Calu3 (cell line): ENCODE data around the gene PNRC1. TPM values are rescaled to one million over a fixed set of nuclear protein-coding genes. Genes with fewer than 3 reads are reported as not detected.
A peak's percentile ranks its signal among the peaks of the same experiment; 100 is the strongest.

Source experiments
- BruUV-seq: library from RNA; stranded (reverse); fragments of 400-500 nt; replicated peaks from 2 replicates; lab custom pipeline; 2021; lab: Mats Ljungman, UMichigan
- CTCF ChIA-PET: fragments of 300-600 bp; sonication (Branson Sonifier 250); formaldehyde crosslinking; loops from one replicate; lab custom pipeline; 2022; ENCODE audit warnings: antibody characterized with exemption; lab: Charles Lee
- DNase-seq: peaks from one replicate; pipeline ENCODE4 v3.0.0; 2022
- H3K27ac Mint-ChIP-seq: one replicate; pipeline ENCODE4 v1.8.0; 2022; ENCODE audit warnings: mixed read lengths; ENCODE audit not compliant: unreplicated experiment
- H3K27me3 Mint-ChIP-seq: one replicate; pipeline ENCODE4 v1.8.0; 2022; ENCODE audit warnings: mixed read lengths; ENCODE audit not compliant: unreplicated experiment
- H3K36me3 Mint-ChIP-seq: one replicate; pipeline ENCODE4 v1.8.0; 2022; ENCODE audit warnings: mild to moderate bottlenecking, moderate library complexity, mixed read lengths; ENCODE audit not compliant: insufficient read depth, unreplicated experiment
- H3K4me1 Mint-ChIP-seq: one replicate; pipeline ENCODE4 v1.8.0; 2022; ENCODE audit warnings: mild to moderate bottlenecking, low read depth, mixed read lengths; ENCODE audit not compliant: unreplicated experiment
- H3K4me3 Mint-ChIP-seq: one replicate; pipeline ENCODE4 v1.8.0; 2022; ENCODE audit warnings: mild to moderate bottlenecking, low read depth, moderate library complexity, mixed read lengths; ENCODE audit not compliant: unreplicated experiment
- H3K9me3 Mint-ChIP-seq: one replicate; pipeline ENCODE4 v1.8.0; 2022; ENCODE audit warnings: low read depth, mixed read lengths; ENCODE audit not compliant: unreplicated experiment
- intact Hi-C: fragments of 100-400 bp; cut with micrococcal nuclease; formaldehyde crosslinking; loops from one replicate; pipeline ENCODE4 v1.10.0; 2022; ENCODE audit not compliant: unreplicated experiment
- total RNA-seq: library from RNA; stranded (reverse); gene quantifications from 2 replicates; pipeline ENCODE4 v1.2.3, GENCODE V29; 2022
- TF ChIP-seq, protein P1 (sequence below): fragments of 200-600 bp; IDR thresholded peaks from one replicate; pipeline ENCODE4 v1.8.0; 2022; ENCODE audit warnings: antibody characterized with exemption; ENCODE audit not compliant: unreplicated experiment

Gene PNRC1
- total RNA-seq, 1 experiment from 2014 or later, result 45.4 TPM

DNA sequence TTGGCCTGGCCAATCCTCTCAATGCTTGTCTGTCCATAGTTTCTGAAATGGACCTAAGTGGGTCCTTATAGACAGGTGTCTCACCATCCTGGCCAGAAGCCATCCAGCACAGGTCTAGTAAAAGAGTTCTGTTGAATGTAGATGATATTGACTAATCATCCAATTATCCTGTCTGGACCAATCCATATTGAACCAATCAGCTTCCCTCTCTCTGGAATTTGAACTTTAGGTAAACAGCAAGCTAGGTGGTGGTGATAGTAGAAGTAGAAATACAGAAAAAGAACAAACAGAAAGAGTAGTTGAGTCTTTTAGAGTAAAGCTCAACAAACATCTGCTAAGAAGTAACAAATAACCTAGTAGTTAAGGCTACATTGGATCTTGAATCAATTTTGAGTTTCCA is 9.5 kb upstream of the PNRC1 start:
- Mint-ChIP-seq H3K36me3 (no peaks in the 10 kb centered on the region), H3K4me3 (no peak overlapping the region), H3K27ac (no peak overlapping the region), H3K27me3 (no peaks in the 10 kb centered on the region), H3K4me1 (peaks cover 15% of the 10 kb centered on the region), H3K9me3 (no peaks in the 10 kb centered on the region)
- CTCF ChIA-PET, result no interaction called here
- no peak for DNase-seq
- intact Hi-C loops, result no loop called here
- TF ChIP-seq, protein P1, sequence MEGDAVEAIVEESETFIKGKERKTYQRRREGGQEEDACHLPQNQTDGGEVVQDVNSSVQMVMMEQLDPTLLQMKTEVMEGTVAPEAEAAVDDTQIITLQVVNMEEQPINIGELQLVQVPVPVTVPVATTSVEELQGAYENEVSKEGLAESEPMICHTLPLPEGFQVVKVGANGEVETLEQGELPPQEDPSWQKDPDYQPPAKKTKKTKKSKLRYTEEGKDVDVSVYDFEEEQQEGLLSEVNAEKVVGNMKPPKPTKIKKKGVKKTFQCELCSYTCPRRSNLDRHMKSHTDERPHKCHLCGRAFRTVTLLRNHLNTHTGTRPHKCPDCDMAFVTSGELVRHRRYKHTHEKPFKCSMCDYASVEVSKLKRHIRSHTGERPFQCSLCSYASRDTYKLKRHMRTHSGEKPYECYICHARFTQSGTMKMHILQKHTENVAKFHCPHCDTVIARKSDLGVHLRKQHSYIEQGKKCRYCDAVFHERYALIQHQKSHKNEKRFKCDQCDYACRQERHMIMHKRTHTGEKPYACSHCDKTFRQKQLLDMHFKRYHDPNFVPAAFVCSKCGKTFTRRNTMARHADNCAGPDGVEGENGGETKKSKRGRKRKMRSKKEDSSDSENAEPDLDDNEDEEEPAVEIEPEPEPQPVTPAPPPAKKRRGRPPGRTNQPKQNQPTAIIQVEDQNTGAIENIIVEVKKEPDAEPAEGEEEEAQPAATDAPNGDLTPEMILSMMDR, result no peak
- no TSS peak for BruUV-seq

DNA sequence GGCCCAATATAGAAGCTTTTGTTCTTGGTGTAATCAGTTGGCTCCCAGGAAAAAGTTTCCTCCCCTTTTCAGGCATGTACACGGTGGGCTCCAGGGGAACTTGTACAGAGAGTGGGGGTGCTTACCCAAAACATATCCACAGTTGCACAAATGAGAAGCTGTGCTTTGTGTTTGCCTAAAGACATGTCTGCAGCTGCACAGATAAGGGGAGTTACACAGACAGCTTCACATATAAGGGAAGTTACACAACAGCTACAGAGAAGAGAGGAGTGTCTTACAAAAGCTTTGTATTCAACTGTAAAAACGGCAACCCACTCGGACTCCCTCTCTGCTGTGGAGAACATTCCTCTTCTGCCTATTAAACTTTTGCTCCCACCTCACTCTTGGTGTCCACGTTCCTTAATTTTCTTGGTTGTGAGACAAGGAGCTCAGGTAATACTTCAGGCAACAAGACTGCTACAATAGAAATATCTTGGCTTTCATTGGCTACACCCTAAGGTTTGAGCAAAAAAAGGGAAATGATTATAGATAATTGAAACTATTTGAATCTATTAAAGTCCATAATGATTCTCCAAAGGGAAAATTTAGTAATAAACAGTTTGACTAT is 7.4 kb upstream of the PNRC1 start:
- intact Hi-C loops, result no loop called here
- Mint-ChIP-seq H3K27ac (no peak overlapping the region), H3K4me1 (peaks cover under 1% of the 10 kb centered on the region)

DNA sequence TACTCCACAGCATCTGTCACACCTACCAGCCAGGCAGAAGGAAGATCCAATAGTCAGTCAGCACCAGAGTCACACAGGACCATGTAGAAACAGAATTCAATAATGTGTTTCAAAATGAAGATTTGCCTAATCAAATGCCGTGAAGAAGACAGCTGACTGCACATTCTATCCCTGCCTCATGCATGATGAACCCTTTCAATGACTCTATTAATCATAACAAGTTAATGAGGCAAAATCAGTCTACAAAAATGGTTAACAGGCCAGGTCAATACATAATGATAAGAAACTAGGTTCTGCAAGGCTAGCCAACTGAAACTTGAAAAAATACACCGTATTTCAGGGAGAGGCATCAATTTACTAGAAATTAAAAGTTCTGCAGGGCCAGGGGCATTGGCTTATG is 6.7 kb upstream of the PNRC1 start:
- CTCF ChIA-PET, result interaction anchor here (0.6 to 1.2 kb wide), 3 partner anchors 11 to 72 kb away, joined by 3 to 8 read pairs (median 3); no protein-coding TSS in a partner anchor
- DNase-seq, result no peak
- H3K27ac Mint-ChIP-seq, result no peak overlapping the region
- TF ChIP-seq, protein P1, result no peak
- no TSS peak for BruUV-seq
- H3K9me3 Mint-ChIP-seq, result no peaks in the 10 kb centered on the region
- no peaks in the 10 kb centered on the region for H3K27me3 Mint-ChIP-seq
- H3K4me3 Mint-ChIP-seq, result no peak overlapping the region
- intact Hi-C loops, result no loop called here
- no peaks in the 10 kb centered on the region for H3K4me1 Mint-ChIP-seq
- no peaks in the 10 kb centered on the region for H3K36me3 Mint-ChIP-seq

More for the DNA sequence above, 7.4 kb upstream of the PNRC1 start:
- CTCF ChIA-PET, result no interaction called here
- H3K9me3 Mint-ChIP-seq, result no peaks in the 10 kb centered on the region
- BruUV-seq, result no TSS peak
- no peaks in the 10 kb centered on the region for H3K36me3 Mint-ChIP-seq
- DNase-seq, result no peak
- H3K27me3 Mint-ChIP-seq, result no peaks in the 10 kb centered on the region
- TF ChIP-seq, protein P1, result no peak
- H3K4me3 Mint-ChIP-seq, result no peak overlapping the region

DNA sequence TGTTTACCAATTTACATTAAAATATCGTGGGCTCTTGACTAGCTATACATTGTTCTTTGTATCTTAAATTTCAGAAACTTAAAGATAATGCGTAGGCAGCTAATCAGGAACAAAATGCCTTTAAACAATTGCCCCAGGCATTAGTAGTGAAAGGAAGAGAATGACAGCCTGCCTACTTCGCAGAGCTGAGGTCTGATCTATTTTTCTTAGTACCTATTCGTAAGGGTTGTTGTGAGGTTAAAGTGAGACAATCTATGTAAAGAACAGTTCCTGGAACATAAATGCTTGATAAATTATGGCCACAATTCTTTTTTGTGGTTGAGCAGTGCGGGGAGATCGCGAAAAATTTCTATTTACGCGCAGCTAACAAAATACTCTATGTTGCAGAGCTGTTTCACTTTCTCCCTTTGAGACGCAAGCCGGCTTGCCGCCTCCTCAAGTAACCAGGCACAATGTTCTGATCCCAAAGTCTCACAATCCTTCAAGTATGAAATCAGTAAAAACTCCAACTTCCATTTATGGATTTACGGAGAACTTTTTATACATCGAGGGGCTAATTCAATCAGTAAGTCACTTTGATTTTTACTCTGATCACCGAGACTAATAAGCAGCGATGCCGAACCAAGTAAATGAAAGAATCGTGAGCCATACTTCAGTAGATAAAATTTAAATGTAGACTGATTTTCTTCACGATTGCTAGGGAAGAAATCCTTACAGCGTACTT is 878 bp upstream of the PNRC1 start:
- peak overlapping the region; percentile 86 for H3K4me3 Mint-ChIP-seq
- peak overlapping the region; percentile 87 for H3K27ac Mint-ChIP-seq
- peaks cover 3% of the 10 kb centered on the region for H3K4me1 Mint-ChIP-seq
- peaks cover 53% of the 10 kb centered on the region for H3K36me3 Mint-ChIP-seq
- BruUV-seq, result TSS peak; percentile 81
- intact Hi-C loops, result loop anchor here (1.0 to 5.0 kb wide), 2 partner anchors 43 kb away; no protein-coding TSS in a partner anchor
- TF ChIP-seq, protein P1, result no peak
- no peaks in the 10 kb centered on the region for H3K9me3 Mint-ChIP-seq
- no peaks in the 10 kb centered on the region for H3K27me3 Mint-ChIP-seq
- CTCF ChIA-PET, result interaction anchor here (0.8 to 2.4 kb wide), 5 partner anchors 12 to 292 kb away, joined by 5 to 38 read pairs (median 11); no protein-coding TSS in a partner anchor
- DNase-seq, result no peak
